Mesenchymal stem cell (in vitro differentiated cells and primary cell): ENCODE measurements around the gene TYSND1.

ENCODE experiments used
- DNase-seq: peaks from one replicate; pipeline ENCODE4 v3.0.0-alpha.2; 2013
- H2AFZ ChIP-seq: one replicate; pipeline ENCODE4 v1.6.1; 2013; ENCODE audit warnings: low read depth, mild to moderate bottlenecking, control low read depth, inconsistent platforms, low read length, moderate library complexity
- H2AK5ac ChIP-seq: 2 replicates; pipeline ENCODE4 v1.6.1; 2013; ENCODE audit warnings: low read length, moderate library complexity, mild to moderate bottlenecking, inconsistent platforms; ENCODE audit not compliant: severe bottlenecking
- H2BK120ac ChIP-seq: one replicate; pipeline ENCODE4 v1.6.1; 2013; ENCODE audit warnings: low read depth, mild to moderate bottlenecking, inconsistent platforms, low read length, moderate library complexity
- H2BK12ac ChIP-seq, 2 experiments: one replicate each; pipeline ENCODE4 v1.6.1; 2013; ENCODE audit warnings: inconsistent platforms in 2 of 2, low read length in 2 of 2, mild to moderate bottlenecking in 2 of 2, moderate library complexity in 2 of 2, control low read depth in 1 of 2
- H2BK15ac ChIP-seq: one replicate; pipeline ENCODE4 v1.6.1; 2013; ENCODE audit warnings: mild to moderate bottlenecking, low read depth, inconsistent platforms; ENCODE audit not compliant: poor library complexity, severe bottlenecking
- H2BK5ac ChIP-seq: 2 replicates; pipeline ENCODE4 v1.6.1; 2013; ENCODE audit warnings: low read depth, mild to moderate bottlenecking, low read length, control low read depth, inconsistent platforms; ENCODE audit not compliant: poor library complexity, severe bottlenecking
- H3K14ac ChIP-seq, 2 experiments: one replicate each; pipeline ENCODE4 v1.6.1; 2013; ENCODE audit warnings: inconsistent platforms in 2 of 2, low read length in 2 of 2, control low read depth in 1 of 2, mild to moderate bottlenecking in 1 of 2, moderate library complexity in 1 of 2
- H3K18ac ChIP-seq, 2 experiments: one replicate each; pipeline ENCODE4 v1.6.1; 2013; ENCODE audit warnings: inconsistent platforms in 2 of 2, low read length in 2 of 2, control low read depth in 1 of 2, low read depth in 1 of 2, mild to moderate bottlenecking in 1 of 2
- H3K23ac ChIP-seq, 2 experiments: one replicate each; pipeline ENCODE4 v1.6.1; 2013; ENCODE audit warnings: inconsistent platforms in 2 of 2, low read length in 2 of 2, mild to moderate bottlenecking in 2 of 2, moderate library complexity in 2 of 2, control low read depth in 1 of 2
- H3K27ac ChIP-seq: 2 replicates; pipeline ENCODE4 v1.5.1; 2013; ENCODE audit warnings: mild to moderate bottlenecking, moderate library complexity, low read length, control low read depth, inconsistent platforms; ENCODE audit not compliant: poor library complexity, severe bottlenecking
- H3K27me3 ChIP-seq, 2 experiments: 2 replicates each; pipeline versions ENCODE4 v1.6.1 to v1.7.0; 2013; ENCODE audit warnings: low read length in 2 of 2, mild to moderate bottlenecking in 2 of 2, moderate library complexity in 2 of 2, control low read depth in 1 of 2, inconsistent platforms in 1 of 2; ENCODE audit not compliant: control insufficient read depth in 1 of 2, insufficient read depth in 1 of 2
- H3K36me3 ChIP-seq, 2 experiments: 2 replicates each; pipeline versions ENCODE4 v1.6.1 to v1.7.0; 2013; ENCODE audit warnings: low read length in 2 of 2, control low read depth in 1 of 2, inconsistent platforms in 1 of 2, low read depth in 1 of 2, mild to moderate bottlenecking in 1 of 2; ENCODE audit not compliant: insufficient read depth in 2 of 2, control insufficient read depth in 1 of 2
- H3K4ac ChIP-seq, 2 experiments: one replicate each; pipeline ENCODE4 v1.6.1; 2013; ENCODE audit warnings: inconsistent platforms in 2 of 2, low read length in 2 of 2, mild to moderate bottlenecking in 2 of 2, moderate library complexity in 2 of 2, control low read depth in 1 of 2, low read depth in 1 of 2
- H3K4me1 ChIP-seq: 2 replicates; pipeline ENCODE4 v1.6.1; 2013; ENCODE audit warnings: low read depth, low read length, control low read depth; ENCODE audit not compliant: control insufficient read depth, insufficient read depth
- H3K4me2 ChIP-seq: 2 replicates; pipeline ENCODE4 v1.6.1; 2013; ENCODE audit warnings: low read length, mild to moderate bottlenecking, inconsistent platforms; ENCODE audit not compliant: poor library complexity, severe bottlenecking
- H3K4me3 ChIP-seq, 2 experiments: 2 replicates each; pipeline versions ENCODE4 v1.5.1 to v1.7.0; 2013; ENCODE audit warnings: low read length in 2 of 2, mild to moderate bottlenecking in 2 of 2, control low read depth in 1 of 2, low read depth in 1 of 2; ENCODE audit not compliant: insufficient read depth in 1 of 2
- H3K79me1 ChIP-seq: replicated peaks from 2 replicates; pipeline ENCODE4 v1.6.1; 2013; ENCODE audit warnings: mild to moderate bottlenecking, control low read depth, low read length, inconsistent platforms; ENCODE audit not compliant: poor library complexity, severe bottlenecking
- H3K9ac ChIP-seq: 2 replicates; pipeline ENCODE4 v1.7.0; 2013; ENCODE audit warnings: mild to moderate bottlenecking, low read length, moderate library complexity
- H3K9me3 ChIP-seq: 2 replicates; pipeline ENCODE4 v1.7.0; 2013; ENCODE audit warnings: mild to moderate bottlenecking, low read length; ENCODE audit not compliant: control insufficient read depth
- H4K8ac ChIP-seq: one replicate; pipeline ENCODE4 v1.6.1; 2013; ENCODE audit warnings: inconsistent platforms, mild to moderate bottlenecking, low read length, moderate library complexity
- H4K91ac ChIP-seq: one replicate; pipeline ENCODE4 v1.6.1; 2013; ENCODE audit warnings: mild to moderate bottlenecking, low read length, inconsistent platforms
- WGBS: methylation state at CpG from one replicate; pipeline ENCODE4 v1.1.7; 2013; ENCODE audit warnings: mixed read lengths; 5-methylcytosine and 5-hydroxymethylcytosine counted together

The TYSND1 gene

GRCh38 chr10:70191161-70191971, 44.9 kb upstream of the TYSND1 start:
- Histone ChIP-seq H2BK120ac (no peak overlapping the region), H3K27me3 (no peaks in the 10 kb centered on the region), H2BK5ac (no peak overlapping the region), H2BK15ac (no peak overlapping the region), H3K4me1 (peaks cover 4% of the 10 kb centered on the region), H3K4me3 (peak overlapping the region in 1 of 2 experiments; percentile 64), H3K79me1 (no peaks in the 10 kb centered on the region), H3K9ac (peak overlapping the region; percentile 88), H2BK12ac (no peak overlapping the region), H3K18ac (peak overlapping the region in 1 of 2 experiments; percentile 21), H3K4me2 (no peak overlapping the region), H3K4ac (no peak overlapping the region), H3K14ac (no peak overlapping the region), H3K9me3 (no peaks in the 10 kb centered on the region), H3K36me3 (no peaks in the 10 kb centered on the region), H2AK5ac (no peak overlapping the region), H2AFZ (no peak overlapping the region), H3K27ac (peak overlapping the region; percentile 57), H4K91ac (no peak overlapping the region), H4K8ac (peak overlapping the region; percentile 39), H3K23ac (no peak overlapping the region)
- WGBS: 42% methylated on average over 2 of the region's 4 CpGs
- no peak for DNase-seq

GRCh38 chr10:70190581-70190980, 44.1 kb upstream of the TYSND1 start:
- Histone ChIP-seq H2AFZ (no peak overlapping the region), H3K18ac (peak overlapping the region in 1 of 2 experiments; percentile 46), H3K27me3 (no peaks in the 10 kb centered on the region), H2BK12ac (peak overlapping the region; percentile 49 to 89), H3K4ac (no peak overlapping the region), H3K9ac (peak overlapping the region; percentile 88), H2BK120ac (no peak overlapping the region), H3K9me3 (no peaks in the 10 kb centered on the region), H2BK5ac (no peak overlapping the region), H4K8ac (peak overlapping the region; percentile 14), H3K14ac (peak overlapping the region in 1 of 2 experiments; percentile 7), H3K4me1 (peaks cover 4% of the 10 kb centered on the region), H3K36me3 (no peaks in the 10 kb centered on the region), H2BK15ac (no peak overlapping the region), H3K4me3 (peak overlapping the region in 1 of 2 experiments; percentile 64), H3K23ac (no peak overlapping the region), H3K79me1 (no peaks in the 10 kb centered on the region), H2AK5ac (no peak overlapping the region), H4K91ac (peak overlapping the region; percentile 87), H3K4me2 (no peak overlapping the region), H3K27ac (no peak overlapping the region)
- 77% methylated on average over 5 of the region's 5 CpGs for WGBS
- DNase-seq: peak; percentile 29

- Histone ChIP-seq H3K27ac (no peak overlapping the region), H2BK120ac (no peak overlapping the region), H3K4me2 (no peak overlapping the region), H3K4me1 (peaks cover 4% of the 10 kb centered on the region), H3K9ac (peak overlapping the region; percentile 88), H2AK5ac (peak overlapping the region; percentile 6), H2BK15ac (no peak overlapping the region), H3K27me3 (no peaks in the 10 kb centered on the region), H4K8ac (peak overlapping the region; percentile 66), H3K14ac (no peak overlapping the region), H4K91ac (peak overlapping the region; percentile 87), H3K36me3 (no peaks in the 10 kb centered on the region), H3K23ac (no peak overlapping the region), H3K4ac (peak overlapping the region in 1 of 2 experiments; percentile 13), H3K79me1 (no peaks in the 10 kb centered on the region), H3K4me3 (peak overlapping the region in 1 of 2 experiments; percentile 64), H2BK5ac (no peak overlapping the region), H3K18ac (peak overlapping the region in 1 of 2 experiments; percentile 66), H2BK12ac (peak overlapping the region; percentile 60 to 89), H3K9me3 (no peaks in the 10 kb centered on the region), H2AFZ (no peak overlapping the region)
- no peak for DNase-seq
- 98% methylated on average over 8 of the region's 8 CpGs for WGBS
These were observed 43.6 kb upstream of the TYSND1 start for GRCh38 chr10:70190102-70190501.

GRCh38 chr10:70188768-70189167, 42.3 kb upstream of the TYSND1 start:
- Histone ChIP-seq H2BK15ac (no peak overlapping the region), H3K27me3 (peaks cover 0 to 2% of the 10 kb centered on the region in 2 experiments), H3K27ac (no peak overlapping the region), H3K4me1 (peaks cover 4% of the 10 kb centered on the region), H3K18ac (no peak overlapping the region), H3K79me1 (no peaks in the 10 kb centered on the region), H3K36me3 (no peaks in the 10 kb centered on the region), H3K23ac (no peak overlapping the region), H4K91ac (no peak overlapping the region), H2BK5ac (no peak overlapping the region), H2BK12ac (no peak overlapping the region), H4K8ac (no peak overlapping the region), H3K9ac (no peak overlapping the region), H3K4me3 (no peak overlapping the region), H3K9me3 (no peaks in the 10 kb centered on the region), H2AK5ac (no peak overlapping the region), H3K4me2 (no peak overlapping the region), H3K14ac (no peak overlapping the region), H3K4ac (no peak overlapping the region), H2BK120ac (no peak overlapping the region), H2AFZ (no peak overlapping the region)
- DNase-seq: no peak
- WGBS: 96% methylated on average over 1 of the region's 1 CpG
